Heart left ventricle (tissue), 16 donors: ENCODE data around the gene SND1. TPM values are rescaled to one million over a fixed set of nuclear protein-coding genes. Genes with fewer than 3 reads are reported as not detected.
A peak's percentile ranks its signal among the peaks of the same experiment; 100 is the strongest.

ENCODE experiments used
- ATAC-seq, 4 donors: fragments of 200-7000 bp; cut with Tn5 transposase; one replicate each; pipeline ENCODE4 v1.9.1; 2020 to 2022; ENCODE audit warnings: moderate library complexity in 4 of 4, mild to moderate bottlenecking in 3 of 4, moderate number of reproducible peaks in 1 of 4
- DNase-seq, 5 donors: peaks; one replicate each; pipeline ENCODE4 v3.0.0-alpha.2; 2020
- H3K27ac ChIP-seq, 12 donors: fragments of 200-600 bp; sonication (generic) in 4 of 12; one replicate each; pipeline versions ENCODE4 v1.5.0 to v1.8.0; 2016 to 2022; ENCODE audit warnings: mild to moderate bottlenecking in 2 of 12
- H3K27me3 ChIP-seq, 9 donors: fragments of 200-600 bp; sonication (generic) in 2 of 9; one replicate each; pipeline versions ENCODE4 v1.5.1 to v1.8.0; 2016 to 2022; ENCODE audit warnings: mild to moderate bottlenecking in 3 of 9
- H3K36me3 ChIP-seq, 9 donors: fragments of 200-600 bp; sonication (generic) in 2 of 9; one replicate each; pipeline versions ENCODE4 v1.5.0 to v1.8.0; 2018 to 2022; ENCODE audit warnings: mild to moderate bottlenecking in 2 of 9
- H3K4me1 ChIP-seq, 12 donors: fragments of 200-600 bp; sonication (generic) in 4 of 12; one replicate each; pipeline versions ENCODE4 v1.5.0 to v1.8.0; 2016 to 2022; ENCODE audit warnings: mild to moderate bottlenecking in 3 of 12
- H3K4me3 ChIP-seq, 12 donors: fragments of 200-600 bp; sonication (generic) in 4 of 12; one replicate each; pipeline versions ENCODE4 v1.5.0 to v1.8.0; 2017 to 2022; ENCODE audit warnings: mild to moderate bottlenecking in 9 of 12, moderate library complexity in 4 of 12
- H3K9me3 ChIP-seq, 12 donors: fragments of 200-600 bp; sonication (generic) in 4 of 12; one replicate each; pipeline versions ENCODE4 v1.5.0 to v1.8.0; 2016 to 2022; ENCODE audit warnings: mild to moderate bottlenecking in 1 of 12
- CTCF ChIP-seq, 12 donors: fragments of 200-600 bp; sonication (generic) in 4 of 12; IDR thresholded peaks; one replicate each; pipeline versions ENCODE4 v1.5.0 to v1.8.0; 2018 to 2022; ENCODE audit warnings: antibody characterized with exemption in 12 of 12, mild to moderate bottlenecking in 5 of 12
- POLR2A ChIP-seq, 2 donors: fragments of 450-650 bp; IDR thresholded peaks; one replicate each; pipeline ENCODE4 v1.6.1; 2017; ENCODE audit warnings: antibody characterized with exemption in 2 of 2, mild to moderate bottlenecking in 2 of 2, moderate library complexity in 2 of 2
- WGBS, 4 donors: extraction: QIAGEN DNeasy Blood & Tissue Kit in 2 of 4; methylation state at CpG; one replicate each; pipeline versions ENCODE4 v1.1.5 to v1.1.7; 2013 to 2018; 5-methylcytosine and 5-hydroxymethylcytosine counted together
- intact Hi-C, 10 donors: fragments of 100-400 bp; cut with DNase I; formaldehyde crosslinking; loops; one replicate each; pipeline versions ENCODE4 v1.11.1 to v1.14.2; 2022
- polyA plus RNA-seq, 2 donors: library from polyadenylated mRNA; stranded (reverse); fragments of 200-250 nt; gene quantifications; one replicate each; pipeline ENCODE4 v1.2.3, GENCODE V29; 2013
- total RNA-seq, 9 donors: library from RNA; depleted of rRNA in 2 of 9; stranded (reverse); fragments of >200 nt in 2 of 9; fragmentation: NEBNext Ultra II Directional in 3 of 9; extraction: Animal tissue kit (Norgen Biotek cat#: 25700) in 3 of 9; gene quantifications; one replicate each; pipeline versions ENCODE4 v1.1.0 to v1.2.4, GENCODE V29; 2016 to 2023
- donor health status: ischemic (EF 13 %, LVEDD 7.1; RV severe dilation, severe dysfunction).
- donor health status: healthy with polysubstance abuse.
- donor health status: DM: no; HTN: yes; CAD: no.
- donor health status: DM: no; HTN: no; CAD: no.
- donor health status: ischemic (EF 25% LVEDD 6.9; RV normal size, moderate dysfunction).
- donor health status: ischemic (EF 25% LVEDD 5.7; RV mildly dilated, moderate dysfunction).
- donor health status: healthy.
- donor health status: DM: yes; HTN: yes; CAD: no.
- donor health status: ischemic (EF 35%, LVEDD 5.7; RV mildly dilated, moderate dysfunction).
- donor health status: nonischemic (EF 11% LVEDD 7.7; RV severe dilation, severe dysfunction).
- donor health status: DM: yes; HTN: yes; CAD: no.
- donor health status: PGD.
- donor health status: ischemic (EF 29% LVEDD 5.4; RV normal size, mild dysfunction).
- donor health status: nonischemic (EF 23%, LVEDD 6.1; RV moderate dilation, normal function).

Gene SND1
- total and polyA plus RNA-seq, 11 donors: 45.6 to 115 (median 76.3) TPM

- no peaks in the 10 kb centered on the region for H3K4me1 ChIP-seq
- H3K9me3 ChIP-seq: no peaks in the 10 kb centered on the region
- DNase-seq (no peak), ATAC-seq (peak in 2 of 4 donors; percentile 37 to 71)
- peaks cover 0 to 5% (median 0%) of the 10 kb centered on the region in 9 donors for H3K27me3 ChIP-seq
- no peak overlapping the region for H3K27ac ChIP-seq
- H3K4me3 ChIP-seq: no peak overlapping the region
- no peaks in the 10 kb centered on the region for H3K36me3 ChIP-seq
- intact Hi-C loops: no loop called here
- no peak for TF ChIP-seq POLR2A (IDR thresholded peaks at IDR 0.05)
- TF ChIP-seq CTCF (IDR thresholded peaks at IDR 0.05): peak in 8 of 12 donors; percentile 8 to 46 (median 33)
- 8 to 16% (median 13%) methylated on average over 5 of the region's 5 CpGs for whole genome bisulfite sequencing, 4 donors
Measured at GRCh38 chr7:127629268-127629854, 22.6 kb upstream of the SND1 start.

- Histone ChIP-seq H3K9me3 (no peaks in the 10 kb centered on the region), H3K4me3 (no peak overlapping the region), H3K27ac (no peak overlapping the region), H3K4me1 (no peaks in the 10 kb centered on the region), H3K36me3 (no peaks in the 10 kb centered on the region), H3K27me3 (peaks cover 0 to 6% (median 0%) of the 10 kb centered on the region in 9 donors)
- TF ChIP-seq POLR2A (IDR thresholded peaks at IDR 0.05): no peak
- TF ChIP-seq CTCF (IDR thresholded peaks at IDR 0.05): no peak
- DNase-seq: no peak
- ATAC-seq: no peak
- WGBS, 4 donors: 82 to 84% (median 83%) methylated on average over 7 of the region's 7 CpGs
- intact Hi-C loops: no loop called here
Measured at GRCh38 chr7:127632276-127632910, 19.6 kb upstream of the SND1 start.

- Histone ChIP-seq H3K36me3 (no peaks in the 10 kb centered on the region), H3K27me3 (peaks cover 0 to 14% (median 0%) of the 10 kb centered on the region in 9 donors), H3K4me3 (no peak overlapping the region), H3K4me1 (no peaks in the 10 kb centered on the region), H3K27ac (no peak overlapping the region), H3K9me3 (no peaks in the 10 kb centered on the region)
- TF ChIP-seq POLR2A (IDR thresholded peaks at IDR 0.05) (no peak), CTCF (IDR thresholded peaks at IDR 0.05) (no peak)
- ATAC-seq: no peak
- WGBS, 4 donors: 49 to 61% (median 52%) methylated on average over 3 of the region's 3 CpGs
- intact Hi-C loops: no loop called here
- DNase-seq: no peak
Measured at GRCh38 chr7:127635659-127636285, 16.2 kb upstream of the SND1 start.

GRCh38 chr7:127638197-127638596 is 13.8 kb upstream of the SND1 start:
- Histone ChIP-seq H3K4me3 (no peak overlapping the region), H3K36me3 (no peaks in the 10 kb centered on the region), H3K9me3 (no peaks in the 10 kb centered on the region), H3K4me1 (no peaks in the 10 kb centered on the region), H3K27me3 (peaks cover 0 to 14% (median 0%) of the 10 kb centered on the region in 9 donors), H3K27ac (no peak overlapping the region)
- TF ChIP-seq CTCF (IDR thresholded peaks at IDR 0.05): no peak
- no peak for TF ChIP-seq POLR2A (IDR thresholded peaks at IDR 0.05)
- DNase-seq (no peak), ATAC-seq (no peak)
- intact Hi-C loops: no loop called here
